Effector memory CD4-positive, alpha-beta T cell (primary cell): ENCODE results near the gene HECTD4.

Experiments used
- DNase-seq, 3 donors: peaks; one replicate each; pipeline ENCODE4 v3.0.0-alpha.2; 2020
- H3K27ac ChIP-seq: 2 replicates; pipeline ENCODE4 v1.7.0; 2013; ENCODE audit warnings: mild to moderate bottlenecking, low read length, moderate library complexity; ENCODE audit not compliant: insufficient read depth, poor library complexity, severe bottlenecking
- H3K27me3 ChIP-seq: replicated peaks from 2 replicates; pipeline ENCODE4 v1.7.0; 2013; ENCODE audit warnings: mild to moderate bottlenecking, low read length; ENCODE audit not compliant: insufficient read depth, control insufficient read depth, poor library complexity, severe bottlenecking
- H3K36me3 ChIP-seq: 2 replicates; pipeline ENCODE4 v1.7.0; 2013; ENCODE audit warnings: mild to moderate bottlenecking, low read length, moderate library complexity; ENCODE audit not compliant: control insufficient read depth, insufficient read depth
- H3K4me1 ChIP-seq: 2 replicates; pipeline ENCODE4 v1.7.0; 2013; ENCODE audit warnings: low read length, mild to moderate bottlenecking; ENCODE audit not compliant: control insufficient read depth, insufficient read depth, poor library complexity, severe bottlenecking
- H3K4me3 ChIP-seq: 2 replicates; pipeline ENCODE4 v1.7.0; 2013; ENCODE audit warnings: low read length, low read depth, mild to moderate bottlenecking; ENCODE audit not compliant: insufficient read depth, poor library complexity, severe bottlenecking
- H3K9me3 ChIP-seq: 2 replicates; pipeline ENCODE4 v1.7.0; 2013; ENCODE audit warnings: mild to moderate bottlenecking, low read length, moderate library complexity; ENCODE audit not compliant: control insufficient read depth

HECTD4 gene

DNA sequence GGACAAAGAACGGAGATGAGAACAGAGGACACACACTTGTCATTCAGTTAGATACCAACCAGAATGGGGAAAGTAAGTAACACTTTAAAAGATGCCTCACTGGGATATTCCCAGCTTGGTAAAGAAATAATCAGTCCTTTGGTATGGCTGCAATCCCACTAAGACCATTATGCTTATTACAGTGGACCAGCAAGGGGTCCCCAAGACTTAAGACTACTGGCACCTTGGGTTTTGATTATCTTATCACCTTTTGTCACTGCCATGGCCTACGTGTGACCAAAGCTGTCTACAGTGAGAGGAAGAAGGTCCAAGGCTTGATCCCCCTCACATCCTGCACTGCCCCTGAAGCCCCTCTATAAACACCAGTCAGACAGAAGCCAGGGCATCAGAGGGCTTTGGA is 191.0 kb downstream of the HECTD4 start:
- no peak overlapping the region for H3K27ac ChIP-seq
- H3K27me3 ChIP-seq, result no peaks in the 10 kb centered on the region
- no peak overlapping the region for H3K4me3 ChIP-seq
- no peak for DNase-seq
- no peaks in the 10 kb centered on the region for H3K4me1 ChIP-seq
- no peaks in the 10 kb centered on the region for H3K9me3 ChIP-seq
- H3K36me3 ChIP-seq, result peaks cover 34% of the 10 kb centered on the region

DNA sequence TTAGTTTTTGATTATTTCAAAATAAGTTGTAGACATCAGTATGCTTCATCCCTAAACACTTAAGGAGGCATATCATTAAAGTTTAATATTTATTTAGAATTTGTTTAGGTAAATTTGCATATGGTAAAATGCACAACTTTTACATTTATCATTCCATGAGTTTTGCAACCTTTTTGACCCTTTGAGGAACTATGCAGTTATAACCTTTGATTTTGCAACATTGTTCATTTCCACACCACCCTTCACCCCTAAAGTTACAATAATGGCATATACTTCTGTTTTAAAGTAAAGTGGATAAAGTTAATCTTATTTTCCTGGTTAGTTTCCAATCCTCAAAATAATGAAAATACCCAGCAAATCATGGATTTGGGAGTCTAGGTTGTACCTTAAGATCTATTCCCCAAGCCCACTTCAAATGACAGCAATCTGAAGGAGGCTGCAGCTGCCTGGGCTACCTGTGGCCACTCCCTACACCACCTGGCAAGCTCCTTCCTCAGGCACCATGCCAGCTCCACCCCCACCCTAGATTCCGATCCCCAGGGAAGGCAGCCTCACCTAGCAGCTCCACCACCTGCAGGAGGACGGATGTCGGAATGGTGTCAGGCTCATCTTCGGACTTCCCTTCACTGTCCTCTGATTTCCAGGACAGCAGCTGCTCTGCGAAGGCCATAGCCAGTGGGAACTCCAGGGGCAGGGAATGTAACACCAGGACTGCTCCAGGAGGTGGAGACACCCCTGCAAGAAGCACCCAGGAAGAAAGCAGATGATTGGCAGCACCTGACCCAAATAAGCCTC is 191.8 kb downstream of the HECTD4 start:
- Histone ChIP-seq H3K4me3 (no peak overlapping the region), H3K27ac (no peak overlapping the region), H3K27me3 (no peaks in the 10 kb centered on the region), H3K36me3 (peaks cover 36% of the 10 kb centered on the region), H3K9me3 (no peaks in the 10 kb centered on the region), H3K4me1 (no peaks in the 10 kb centered on the region)
- no peak for DNase-seq

DNA sequence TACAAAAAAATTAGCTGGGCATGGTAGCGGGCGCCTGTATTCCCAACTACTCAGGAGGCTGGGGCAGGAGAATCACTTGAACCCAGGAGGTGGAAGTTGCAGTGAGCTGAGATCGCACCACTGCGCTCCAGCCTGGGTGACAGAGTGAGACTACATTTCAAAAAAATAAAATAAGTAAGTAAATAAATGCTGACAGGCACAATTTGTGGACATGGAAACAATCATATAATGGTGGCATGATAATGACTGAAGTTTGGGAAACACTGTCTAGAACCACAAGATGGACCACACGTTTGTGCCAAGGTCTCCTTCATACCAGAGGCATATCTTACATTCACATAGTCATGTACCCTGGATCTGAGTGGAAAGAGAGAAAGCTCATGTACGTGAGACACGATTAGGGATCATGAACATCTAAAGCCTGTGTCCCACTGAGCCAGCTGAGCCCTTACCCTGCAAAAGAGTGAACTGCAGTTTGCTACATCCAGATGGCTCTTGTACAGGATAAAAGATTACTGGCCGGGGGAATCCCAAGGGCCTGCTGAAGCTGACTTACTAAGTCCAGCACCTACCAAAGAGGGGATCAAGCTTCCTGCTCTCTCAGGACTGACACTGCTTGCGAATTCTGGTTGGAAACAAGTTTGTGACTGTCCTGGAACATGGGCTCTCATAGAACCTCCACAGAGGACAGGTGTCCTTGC is 194.0 kb downstream of the HECTD4 start:
- no peak overlapping the region for H3K4me3 ChIP-seq
- H3K4me1 ChIP-seq, result no peaks in the 10 kb centered on the region
- peaks cover 40% of the 10 kb centered on the region for H3K36me3 ChIP-seq
- no peaks in the 10 kb centered on the region for H3K9me3 ChIP-seq
- H3K27ac ChIP-seq, result no peak overlapping the region
- H3K27me3 ChIP-seq, result no peaks in the 10 kb centered on the region
- DNase-seq, result no peak

DNA sequence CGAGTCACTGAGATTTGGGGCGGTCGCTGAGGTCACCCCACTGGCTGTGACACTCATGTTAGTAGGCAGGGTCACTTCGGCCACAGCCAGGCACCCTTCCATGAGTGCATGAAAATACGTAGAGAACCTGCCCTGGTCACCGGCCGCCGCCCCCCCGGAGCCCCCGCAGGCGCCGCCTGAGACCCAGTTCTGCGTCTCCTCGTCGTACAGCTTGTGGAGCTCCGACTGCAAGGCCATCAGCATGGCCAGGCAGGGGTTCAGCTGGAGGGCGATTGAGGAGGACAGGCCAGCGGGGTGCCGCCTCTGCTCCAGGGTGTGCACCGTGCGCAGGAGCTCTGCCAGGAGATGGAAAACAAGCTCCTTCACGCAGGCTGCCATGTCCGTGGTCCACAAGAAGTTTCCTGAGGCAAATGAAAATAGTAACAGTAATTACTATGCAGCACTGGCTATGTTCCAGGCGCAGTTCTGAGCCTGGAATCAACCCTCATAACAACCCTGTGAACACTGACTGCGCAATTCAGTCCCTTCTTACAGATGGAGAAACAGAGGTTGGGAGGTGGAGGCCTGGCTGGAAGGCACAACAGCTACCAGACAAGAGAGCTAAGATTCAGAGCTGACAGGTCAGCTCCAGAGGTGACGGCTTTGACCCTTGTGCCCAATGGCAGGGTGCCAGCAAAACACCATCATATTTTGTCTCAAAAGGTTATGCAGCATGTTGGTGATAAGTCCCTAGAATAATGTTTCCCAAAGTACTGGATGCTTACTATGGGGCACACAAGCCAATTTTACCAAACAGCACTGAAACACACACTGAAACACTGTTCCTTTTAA is 196.9 kb downstream of the HECTD4 start:
- H3K9me3 ChIP-seq, result no peaks in the 10 kb centered on the region
- H3K36me3 ChIP-seq, result peaks cover 17% of the 10 kb centered on the region
- no peaks in the 10 kb centered on the region for H3K27me3 ChIP-seq
- H3K27ac ChIP-seq, result no peak overlapping the region
- H3K4me3 ChIP-seq, result no peak overlapping the region
- DNase-seq, result no peak
- no peaks in the 10 kb centered on the region for H3K4me1 ChIP-seq

DNA sequence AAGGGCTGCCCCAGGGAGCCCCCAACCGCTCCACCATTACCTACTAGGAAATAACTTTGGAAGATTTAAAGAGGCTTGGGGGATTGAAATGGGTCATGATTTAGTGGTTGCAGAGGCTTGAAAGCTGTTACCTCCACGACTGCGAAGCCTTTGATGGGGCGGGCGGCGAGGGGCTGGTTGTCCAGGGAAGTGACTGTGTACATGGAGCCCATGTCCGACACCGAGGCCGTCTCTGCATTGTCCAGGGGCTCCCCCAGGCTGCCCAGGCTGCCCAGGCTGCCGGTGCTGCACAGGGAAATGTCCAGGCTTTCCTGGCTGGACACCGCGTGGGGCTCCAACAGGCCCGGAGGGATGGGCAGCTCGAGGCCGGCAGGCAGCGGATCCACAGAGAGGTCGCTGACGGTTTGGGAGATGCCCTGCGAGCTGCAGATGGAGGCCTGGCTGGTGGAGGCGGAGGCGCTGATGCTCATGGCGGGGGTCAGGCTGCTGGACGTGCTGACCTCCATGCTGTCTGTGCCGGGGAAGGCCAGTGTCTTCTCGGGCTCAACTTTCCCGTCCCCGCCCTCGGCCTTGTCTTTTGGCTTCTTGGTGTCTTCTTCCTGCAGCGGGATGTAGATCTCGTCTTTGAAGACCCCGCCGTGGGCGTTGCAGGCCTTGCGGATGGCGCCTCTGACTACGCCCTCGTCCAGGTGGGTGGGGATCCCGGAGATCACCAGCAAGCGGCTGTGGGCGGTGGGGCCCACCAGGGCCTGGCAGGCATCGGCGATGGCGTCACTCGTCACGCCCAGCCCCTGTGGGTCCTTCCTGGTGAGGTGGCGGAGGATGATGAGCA is 198.0 kb downstream of the HECTD4 start:
- DNase-seq, result no peak
- Histone ChIP-seq H3K4me3 (no peak overlapping the region), H3K27me3 (no peaks in the 10 kb centered on the region), H3K36me3 (peaks cover 17% of the 10 kb centered on the region), H3K9me3 (no peaks in the 10 kb centered on the region), H3K4me1 (no peaks in the 10 kb centered on the region), H3K27ac (no peak overlapping the region)

DNA sequence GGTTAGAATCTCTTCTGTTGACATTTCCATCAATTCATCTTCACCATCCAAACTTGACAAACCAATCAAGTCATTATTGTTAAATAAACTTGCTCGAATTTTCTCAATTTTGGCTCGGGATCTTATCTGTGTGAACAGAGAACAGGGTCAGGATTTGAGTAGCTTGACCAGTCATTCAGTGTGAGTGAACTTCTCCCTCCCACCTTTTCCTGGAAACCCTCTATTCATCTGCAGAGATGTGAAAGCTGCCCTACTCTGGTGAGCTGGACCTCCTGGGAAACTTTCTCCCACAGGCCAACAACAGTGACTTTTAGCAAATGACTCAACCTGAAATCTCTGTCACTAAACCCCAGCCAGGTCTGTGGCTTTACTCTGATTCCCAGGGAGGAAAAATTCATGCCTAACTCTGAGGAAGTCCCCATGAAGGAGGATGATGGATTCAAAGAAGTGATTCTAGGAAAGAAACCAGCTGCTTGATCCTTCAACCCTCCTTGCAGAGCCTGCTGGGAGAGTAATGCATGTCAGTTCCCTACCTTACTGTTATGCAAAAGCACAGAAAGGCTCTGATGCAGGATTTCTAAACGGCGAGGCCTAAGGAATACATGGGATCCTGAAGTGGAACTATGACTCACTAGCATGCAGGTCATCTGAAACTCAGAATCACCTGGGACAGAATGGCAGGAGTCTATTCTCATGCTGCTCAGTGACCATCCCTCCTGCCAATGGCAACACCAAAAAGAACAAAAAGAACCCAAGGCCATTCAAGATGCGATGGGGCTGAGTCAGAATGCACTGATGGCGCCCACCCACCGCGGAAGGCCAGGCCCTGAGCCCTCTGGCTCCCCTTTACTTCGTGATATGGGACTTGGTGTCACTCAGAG is 198.8 kb downstream of the HECTD4 start:
- Histone ChIP-seq H3K27me3 (no peaks in the 10 kb centered on the region), H3K9me3 (no peaks in the 10 kb centered on the region), H3K36me3 (peaks cover 26% of the 10 kb centered on the region), H3K4me3 (no peak overlapping the region), H3K4me1 (no peaks in the 10 kb centered on the region), H3K27ac (no peak overlapping the region)
- no peak for DNase-seq

DNA sequence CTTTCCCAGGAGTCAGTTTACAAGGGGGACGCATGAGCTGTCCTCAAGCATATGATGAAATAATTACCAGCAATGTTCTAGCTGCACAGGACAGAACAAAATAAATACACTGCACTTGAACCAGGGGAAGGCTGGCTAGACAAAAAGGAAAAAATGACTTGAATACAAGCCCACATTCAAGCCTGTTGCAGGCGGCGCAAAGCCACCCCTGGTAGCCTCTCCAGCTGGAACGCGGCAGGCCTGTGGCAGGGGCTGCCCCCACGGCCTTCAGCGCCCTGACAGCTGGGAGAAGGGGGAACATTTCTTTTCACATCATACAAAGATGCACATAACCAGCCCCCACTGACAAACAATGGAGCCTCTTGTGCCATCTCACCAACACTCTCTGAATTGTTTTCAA is 199.7 kb downstream of the HECTD4 start:
- Histone ChIP-seq H3K9me3 (no peaks in the 10 kb centered on the region), H3K36me3 (peaks cover 32% of the 10 kb centered on the region), H3K4me1 (no peaks in the 10 kb centered on the region), H3K27ac (no peak overlapping the region), H3K4me3 (no peak overlapping the region), H3K27me3 (no peaks in the 10 kb centered on the region)
- DNase-seq, result no peak

DNA sequence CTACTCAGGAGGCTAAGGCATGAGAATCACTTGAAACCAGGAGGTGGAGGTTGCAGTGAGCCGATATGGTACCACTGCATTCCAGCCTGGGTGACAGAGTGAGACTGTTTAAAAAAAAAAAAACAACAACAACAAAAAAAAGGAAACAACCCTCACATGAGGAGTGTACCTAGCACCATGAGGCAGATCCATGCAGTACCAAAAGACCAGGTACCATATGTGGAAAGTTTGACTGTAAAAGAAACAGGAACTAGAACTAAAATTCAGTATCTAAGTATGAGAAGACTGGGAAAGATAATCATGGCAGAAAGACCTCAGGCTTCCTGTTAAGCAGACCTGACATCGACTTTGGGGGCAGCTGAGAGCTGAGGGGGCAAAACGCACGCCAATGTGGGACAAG is 201.8 kb downstream of the HECTD4 start:
- H3K36me3 ChIP-seq, result peaks cover 40% of the 10 kb centered on the region
- no peak overlapping the region for H3K27ac ChIP-seq
- H3K4me3 ChIP-seq, result no peak overlapping the region
- DNase-seq, result no peak
- H3K9me3 ChIP-seq, result no peaks in the 10 kb centered on the region
- H3K4me1 ChIP-seq, result no peaks in the 10 kb centered on the region
- no peaks in the 10 kb centered on the region for H3K27me3 ChIP-seq

DNA sequence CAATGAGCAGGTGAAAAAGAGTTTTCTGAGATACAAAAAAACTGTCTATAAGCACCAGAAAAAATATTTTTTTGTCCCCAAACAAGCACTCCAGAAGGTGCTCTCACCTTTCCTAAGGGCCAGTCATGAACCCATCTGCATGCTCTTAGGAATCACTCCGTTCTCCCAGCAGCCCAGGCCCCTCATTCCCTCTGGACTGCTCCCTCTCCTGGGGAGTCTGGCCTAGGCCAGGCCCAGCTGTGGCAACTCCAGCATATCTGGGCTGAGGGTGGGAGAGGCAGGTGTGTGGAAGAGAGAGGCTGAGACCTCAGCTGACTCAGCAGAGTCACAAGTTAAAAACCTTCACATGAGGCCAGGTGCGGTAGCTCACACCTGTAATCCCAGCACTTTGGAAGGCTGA is 202.3 kb downstream of the HECTD4 start:
- H3K27me3 ChIP-seq, result no peaks in the 10 kb centered on the region
- H3K27ac ChIP-seq, result no peak overlapping the region
- no peak for DNase-seq
- H3K4me1 ChIP-seq, result no peaks in the 10 kb centered on the region
- no peak overlapping the region for H3K4me3 ChIP-seq
- no peaks in the 10 kb centered on the region for H3K9me3 ChIP-seq
- peaks cover 41% of the 10 kb centered on the region for H3K36me3 ChIP-seq
